ENCODE data around the gene TSTD2. TPM values are rescaled to one million over a fixed set of nuclear protein-coding genes. Genes with fewer than 3 reads are reported as not detected.

The TSTD2 gene
- polyA plus RNA-seq, 1 of the 3 experiments (the other 2 are of a cell fraction) = 11.5 TPM

GRCh38 chr9:97658707-97659106 is 25.5 kb upstream of the TSTD2 start (continued):
- TF ChIP-seq USF2 (IDR thresholded peaks at IDR 0.05; ENCODE audit: borderline replicate concordance, low read depth, low read length) (no peak), USF1 (IDR thresholded peaks at IDR 0.05; ENCODE audit: borderline replicate concordance, low read depth) (no peak), MAX (IDR thresholded peaks at IDR 0.05; ENCODE audit: low read depth) (no peak), POLR2AphosphoS5 (IDR thresholded peaks at IDR 0.05; ENCODE audit: low read depth, low read length) (no peak)

- H3K9me3 ChIP-seq = no peaks in the 10 kb centered on the region
- POLR2A ChIA-PET = no interaction called here
- 91% methylated on average over 3 of the region's 3 CpGs for WGBS (ENCODE audit: low lambda C conversion rate)
- H3F3A ChIP-seq (replicated peaks; ENCODE audit: insufficient read depth) = peaks cover 11% of the 10 kb centered on the region
- no peaks in the 10 kb centered on the region for H4K20me1 ChIP-seq (ENCODE audit: insufficient read depth)
- no peaks in the 10 kb centered on the region for H3K27me3 ChIP-seq (ENCODE audit: insufficient read depth)
- no peak overlapping the region for H3K27ac ChIP-seq (ENCODE audit: low read depth in 2 of 2, low read length in 1 of 2)
- H3K79me2 ChIP-seq (ENCODE audit: insufficient read depth) = peaks cover 9% of the 10 kb centered on the region; the same call in 1 of the 2 replicates
- DNase-seq = no peak
- no peak for TF ChIP-seq FOSL2 (IDR thresholded peaks at IDR 0.05; ENCODE audit: borderline replicate concordance, low read depth)
- TF ChIP-seq REST (IDR thresholded peaks at IDR 0.05; ENCODE audit: low read depth, low read length) = no peak
- no peak for TF ChIP-seq FOXJ3 (CRISPR knock-in tag; IDR thresholded peaks at IDR 0.05)
- no peak for TF ChIP-seq RXRA (IDR thresholded peaks at IDR 0.05; ENCODE audit: borderline replicate concordance, low read depth)
- no peak for TF ChIP-seq POLR2AphosphoS5 (IDR thresholded peaks at IDR 0.05; ENCODE audit: low read depth, low read length)
- TF ChIP-seq USF1 (IDR thresholded peaks at IDR 0.05; ENCODE audit: borderline replicate concordance, low read depth) = no peak
- no peak for TF ChIP-seq PBX3 (IDR thresholded peaks at IDR 0.05)
- no peak for TF ChIP-seq MXI1 (IDR thresholded peaks at IDR 0.05; ENCODE audit: low read depth, low read length)
- TF ChIP-seq MAX (IDR thresholded peaks at IDR 0.05; ENCODE audit: low read depth) = no peak
- TF ChIP-seq RCOR1 (IDR thresholded peaks at IDR 0.05; ENCODE audit: low read length) = no peak
- TF ChIP-seq JUND (IDR thresholded peaks at IDR 0.05) = no peak
- TF ChIP-seq SMC3 (IDR thresholded peaks at IDR 0.05; ENCODE audit: low read depth, low read length) = no peak
- TF ChIP-seq TEAD4 (IDR thresholded peaks at IDR 0.05; ENCODE audit: borderline replicate concordance, insufficient read depth) = no peak
- TF ChIP-seq RFX5 (IDR thresholded peaks at IDR 0.05; ENCODE audit: low read length) = no peak
- H3K4me2 ChIP-seq = no peak overlapping the region
- H3K4me1 ChIP-seq (ENCODE audit: control insufficient read depth in 1 of 2, insufficient read depth in 2 of 2, low read depth in 1 of 2, low read length in 1 of 2) = peaks cover 0 to 3% of the 10 kb centered on the region in 2 experiments; a peak in 1 of 4 replicates
- H3K9me2 ChIP-seq = no peaks in the 10 kb centered on the region
- no peak overlapping the region for H2AFZ ChIP-seq (ENCODE audit: low read depth)
- CTCF ChIA-PET = interaction anchor here (1.5 kb wide), 1 partner anchor 36 kb away, joined by 5 read pairs; no protein-coding TSS in a partner anchor
- H3K9ac ChIP-seq = no peak overlapping the region
- no peak overlapping the region for H3K4me3 ChIP-seq (ENCODE audit: low read depth in 2 of 2, low read length in 1 of 2)
- H3K36me3 ChIP-seq (replicated peaks in 1 of 2; ENCODE audit: control insufficient read depth in 1 of 2, insufficient read depth in 2 of 2, low read length in 1 of 2) = peaks cover 87 to 91% of the 10 kb centered on the region in 2 experiments
These were observed 18.5 kb upstream of the TSTD2 start for GRCh38 chr9:97651646-97652045.

All from SK-N-SH (cell line).